ENCODE measurements around the gene BOD1.
A peak's percentile ranks its signal among the peaks of the same experiment; 100 is the strongest.
"Not testable (repeated sequence)": the region's sequence is repeated elsewhere in the genome, so short reads cannot be mapped to it uniquely, and the experiment has no call there.

BOD1 gene

GRCh38 chr5:173598686-173599085 lies 17.8 kb downstream of the BOD1 start:
- TF ChIP-seq, protein P1, sequence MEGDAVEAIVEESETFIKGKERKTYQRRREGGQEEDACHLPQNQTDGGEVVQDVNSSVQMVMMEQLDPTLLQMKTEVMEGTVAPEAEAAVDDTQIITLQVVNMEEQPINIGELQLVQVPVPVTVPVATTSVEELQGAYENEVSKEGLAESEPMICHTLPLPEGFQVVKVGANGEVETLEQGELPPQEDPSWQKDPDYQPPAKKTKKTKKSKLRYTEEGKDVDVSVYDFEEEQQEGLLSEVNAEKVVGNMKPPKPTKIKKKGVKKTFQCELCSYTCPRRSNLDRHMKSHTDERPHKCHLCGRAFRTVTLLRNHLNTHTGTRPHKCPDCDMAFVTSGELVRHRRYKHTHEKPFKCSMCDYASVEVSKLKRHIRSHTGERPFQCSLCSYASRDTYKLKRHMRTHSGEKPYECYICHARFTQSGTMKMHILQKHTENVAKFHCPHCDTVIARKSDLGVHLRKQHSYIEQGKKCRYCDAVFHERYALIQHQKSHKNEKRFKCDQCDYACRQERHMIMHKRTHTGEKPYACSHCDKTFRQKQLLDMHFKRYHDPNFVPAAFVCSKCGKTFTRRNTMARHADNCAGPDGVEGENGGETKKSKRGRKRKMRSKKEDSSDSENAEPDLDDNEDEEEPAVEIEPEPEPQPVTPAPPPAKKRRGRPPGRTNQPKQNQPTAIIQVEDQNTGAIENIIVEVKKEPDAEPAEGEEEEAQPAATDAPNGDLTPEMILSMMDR (IDR thresholded peaks at IDR 0.05; ENCODE audit: insufficient read depth, missing control alignments), result no peak

GRCh38 chr5:173597304-173597703 lies 19.1 kb downstream of the BOD1 start:
- FAIRE-seq, result no peak
- TF ChIP-seq, protein P1 (IDR thresholded peaks at IDR 0.05; ENCODE audit: insufficient read depth, missing control alignments), result no peak
- no peak for DNase-seq (ENCODE audit: insufficient read length, low spot score)

More at GRCh38 chr5:173598686-173599085, 17.8 kb downstream of the BOD1 start:
- DNase-seq (ENCODE audit: insufficient read length, low spot score) (no peak), FAIRE-seq (no peak)

- DNase-seq (ENCODE audit: insufficient read length, low spot score) (no peak), FAIRE-seq (no peak)
- TF ChIP-seq, protein P1 (IDR thresholded peaks at IDR 0.05; ENCODE audit: insufficient read depth, missing control alignments), result no peak
Measured at GRCh38 chr5:173595841-173596240, 20.6 kb downstream of the BOD1 start.

DNA sequence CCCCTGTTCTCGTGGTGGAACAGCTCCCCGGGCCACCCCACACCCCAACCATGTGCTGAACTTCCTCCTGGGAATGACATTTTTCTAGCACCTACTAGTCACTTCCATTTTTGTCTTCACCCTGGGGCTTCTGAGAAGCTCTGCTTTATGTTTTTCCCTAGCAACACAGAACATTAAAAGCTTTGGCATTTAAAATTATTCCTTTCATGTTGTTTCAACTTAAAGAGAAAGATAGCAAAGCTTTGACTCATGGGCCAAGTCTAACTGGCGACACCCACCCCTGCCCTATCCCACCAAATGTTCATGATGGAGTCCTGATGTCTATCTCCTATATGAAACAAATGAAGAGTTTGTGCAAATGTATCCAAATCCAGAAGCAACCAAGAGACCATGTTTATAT lies 22.4 kb downstream of the BOD1 start:
- no peak for DNase-seq (ENCODE audit: insufficient read length, low spot score)
- no peak for FAIRE-seq
- TF ChIP-seq, protein P1 (IDR thresholded peaks at IDR 0.05; ENCODE audit: insufficient read depth, missing control alignments), result no peak

GRCh38 chr5:173592050-173592669 lies 24.3 kb downstream of the BOD1 start:
- TF ChIP-seq, protein P1 (IDR thresholded peaks at IDR 0.05; ENCODE audit: insufficient read depth, missing control alignments), result peak; percentile 34
- DNase-seq (ENCODE audit: insufficient read length, low spot score), result no peak
- no peak for FAIRE-seq

GRCh38 chr5:173591056-173591514 lies 25.4 kb downstream of the BOD1 start:
- DNase-seq (ENCODE audit: insufficient read length, low spot score) (no peak), FAIRE-seq (no peak)
- TF ChIP-seq, protein P1 (IDR thresholded peaks at IDR 0.05; ENCODE audit: insufficient read depth, missing control alignments), result no peak

GRCh38 chr5:173590436-173591055 lies 25.9 kb downstream of the BOD1 start:
- DNase-seq (ENCODE audit: insufficient read length, low spot score), result no peak
- TF ChIP-seq, protein P1 (IDR thresholded peaks at IDR 0.05; ENCODE audit: insufficient read depth, missing control alignments), result no peak
- no peak for FAIRE-seq

- DNase-seq (ENCODE audit: insufficient read length, low spot score); FAIRE-seq: not testable (repeated sequence)
Measured at GRCh38 chr5:173586133-173586532, 30.3 kb downstream of the BOD1 start.
